ENCODE results near the gene MYO10.

Gene MYO10

GRCh38 chr5:16863469-16863946, 72.6 kb downstream of the MYO10 start:
- TF ChIP-seq, protein P1, sequence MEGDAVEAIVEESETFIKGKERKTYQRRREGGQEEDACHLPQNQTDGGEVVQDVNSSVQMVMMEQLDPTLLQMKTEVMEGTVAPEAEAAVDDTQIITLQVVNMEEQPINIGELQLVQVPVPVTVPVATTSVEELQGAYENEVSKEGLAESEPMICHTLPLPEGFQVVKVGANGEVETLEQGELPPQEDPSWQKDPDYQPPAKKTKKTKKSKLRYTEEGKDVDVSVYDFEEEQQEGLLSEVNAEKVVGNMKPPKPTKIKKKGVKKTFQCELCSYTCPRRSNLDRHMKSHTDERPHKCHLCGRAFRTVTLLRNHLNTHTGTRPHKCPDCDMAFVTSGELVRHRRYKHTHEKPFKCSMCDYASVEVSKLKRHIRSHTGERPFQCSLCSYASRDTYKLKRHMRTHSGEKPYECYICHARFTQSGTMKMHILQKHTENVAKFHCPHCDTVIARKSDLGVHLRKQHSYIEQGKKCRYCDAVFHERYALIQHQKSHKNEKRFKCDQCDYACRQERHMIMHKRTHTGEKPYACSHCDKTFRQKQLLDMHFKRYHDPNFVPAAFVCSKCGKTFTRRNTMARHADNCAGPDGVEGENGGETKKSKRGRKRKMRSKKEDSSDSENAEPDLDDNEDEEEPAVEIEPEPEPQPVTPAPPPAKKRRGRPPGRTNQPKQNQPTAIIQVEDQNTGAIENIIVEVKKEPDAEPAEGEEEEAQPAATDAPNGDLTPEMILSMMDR (IDR thresholded peaks at IDR 0.05; ENCODE audit: extremely low read depth, missing control alignments) = no peak

DNA sequence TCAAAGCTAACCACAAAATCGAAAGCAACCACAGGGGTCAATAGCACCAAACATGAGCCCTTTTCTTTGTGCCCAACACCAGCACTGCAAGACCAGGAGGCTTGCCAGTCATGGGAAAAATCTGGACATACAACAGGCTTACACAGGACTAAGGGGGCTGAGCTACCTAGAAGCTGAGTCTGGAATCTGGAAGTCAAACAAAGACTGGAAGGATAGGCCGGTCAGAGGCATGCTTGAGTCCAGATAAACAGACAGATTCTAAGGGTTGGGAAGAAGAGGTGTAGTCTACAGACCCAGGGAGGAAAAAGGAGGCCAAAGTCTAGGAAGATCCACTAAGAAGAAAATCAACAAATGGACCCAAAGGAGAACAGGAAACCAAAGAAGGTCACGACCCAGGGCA, 73.3 kb downstream of the MYO10 start:
- TF ChIP-seq, protein P1 (IDR thresholded peaks at IDR 0.05; ENCODE audit: extremely low read depth, missing control alignments) = no peak
- DNase-seq (ENCODE audit: low spot score) = no peak

More at GRCh38 chr5:16863469-16863946, 72.6 kb downstream of the MYO10 start:
- no peak for DNase-seq (ENCODE audit: low spot score)

- TF ChIP-seq, protein P1 (IDR thresholded peaks at IDR 0.05; ENCODE audit: extremely low read depth, missing control alignments) = no peak
- no peak for DNase-seq (ENCODE audit: low spot score)
Observed at GRCh38 chr5:16859346-16859745, 76.7 kb downstream of the MYO10 start.

- no peak for DNase-seq (ENCODE audit: low spot score)
- TF ChIP-seq, protein P1 (IDR thresholded peaks at IDR 0.05; ENCODE audit: extremely low read depth, missing control alignments) = no peak
Observed at GRCh38 chr5:16858151-16858550, 77.9 kb downstream of the MYO10 start.

- TF ChIP-seq, protein P1 (IDR thresholded peaks at IDR 0.05; ENCODE audit: extremely low read depth, missing control alignments) = no peak
- DNase-seq (ENCODE audit: low spot score) = no peak
Observed at GRCh38 chr5:16857635-16858034, 78.5 kb downstream of the MYO10 start.

DNA sequence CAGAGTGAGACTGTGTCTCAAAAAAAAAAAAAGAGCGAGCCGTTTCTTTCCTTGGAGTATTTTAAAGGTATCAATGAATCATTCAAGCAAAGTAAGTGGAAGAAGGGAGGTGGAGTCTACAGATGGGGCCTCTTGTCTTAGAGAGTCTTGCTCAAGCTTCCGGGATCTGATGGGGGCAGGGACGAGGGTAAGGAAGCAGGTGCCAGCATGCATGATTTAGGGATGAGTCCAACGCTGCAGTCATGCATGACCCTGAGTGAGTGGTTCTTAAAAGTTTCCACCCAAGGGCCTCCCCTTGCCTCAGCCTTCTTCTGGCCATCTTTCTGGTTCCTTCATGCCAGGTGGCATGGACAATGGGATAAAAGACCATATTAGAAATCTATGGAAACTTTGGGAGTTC, 79.6 kb downstream of the MYO10 start:
- TF ChIP-seq, protein P1 (IDR thresholded peaks at IDR 0.05; ENCODE audit: extremely low read depth, missing control alignments) = no peak
- no peak for DNase-seq (ENCODE audit: low spot score)

DNA sequence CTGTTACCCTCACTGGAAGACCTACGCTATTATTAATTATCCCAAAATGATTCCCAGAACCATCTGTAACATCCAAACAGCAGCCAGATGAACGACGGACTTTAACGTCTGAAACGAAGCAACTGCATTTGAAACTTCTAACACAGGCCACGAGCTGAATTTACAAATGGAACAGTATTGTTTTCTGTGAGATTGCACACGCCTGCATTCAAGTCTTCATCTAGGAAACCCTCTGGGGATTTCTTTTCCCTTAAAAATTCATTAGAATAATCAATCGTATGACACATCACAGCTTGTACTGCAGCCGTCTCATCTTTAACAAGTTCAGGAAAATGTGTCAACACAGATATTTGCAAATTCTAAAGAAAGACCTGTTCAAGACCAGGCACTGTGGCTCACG, 80.2 kb downstream of the MYO10 start:
- no peak for DNase-seq (ENCODE audit: low spot score)
- TF ChIP-seq, protein P1 (IDR thresholded peaks at IDR 0.05; ENCODE audit: extremely low read depth, missing control alignments) = no peak
